Vagina (tissue), 2 donors: ENCODE results near the gene CYP1A2.

Source experiments
- CTCF ChIP-seq, 3 experiments: fragments of 450-650 bp in 2 of 3; fragments of 200-600 bp in 1 of 3; sonication (generic) in 1 of 3; IDR thresholded peaks; one replicate each; pipeline ENCODE4 v1.5.1; 2017 to 2019; ENCODE audit warnings: antibody characterized with exemption in 3 of 3, mild to moderate bottlenecking in 2 of 3, moderate library complexity in 2 of 3
- POLR2A ChIP-seq, 2 donors: fragments of 450-650 bp; IDR thresholded peaks; one replicate each; pipeline ENCODE4 v1.6.1; 2017; ENCODE audit warnings: antibody characterized with exemption in 2 of 2, mild to moderate bottlenecking in 2 of 2, moderate library complexity in 2 of 2
- POLR2AphosphoS5 ChIP-seq, 2 donors: sonication (generic); formaldehyde crosslinking; IDR thresholded peaks; one replicate each; pipeline ENCODE4 v1.9.0; 2017; ENCODE audit warnings: antibody characterized with exemption in 2 of 2, mild to moderate bottlenecking in 2 of 2, low read depth in 1 of 2; ENCODE audit not compliant: insufficient read depth in 1 of 2

- no peak for TF ChIP-seq CTCF (IDR thresholded peaks at IDR 0.05)
- no peak for TF ChIP-seq POLR2AphosphoS5 (IDR thresholded peaks at IDR 0.05; ENCODE audit: insufficient read depth in 1 of 2, low read depth in 1 of 2)
- TF ChIP-seq POLR2A (IDR thresholded peaks at IDR 0.05): no peak
These were observed 44.7 kb downstream of the CYP1A2 start for GRCh38 chr15:74793135-74794028.
